SK-N-SH (cell line): ENCODE data around the gene ITGA5.

Experiments
- CHD2 ChIP-seq: fragments of 150-350 bp; IDR thresholded peaks from 2 replicates; pipeline ENCODE4 v1.6.1; 2018; ENCODE audit warnings: low read length; ENCODE audit not compliant: partially characterized antibody
- CTCF ChIP-seq: fragments of 200-600 bp; sonication (generic); IDR thresholded peaks from 2 replicates; pipeline ENCODE4 v1.6.1; 2017; ENCODE audit warnings: antibody characterized with exemption, mild to moderate bottlenecking, moderate library complexity
- MEF2A ChIP-seq: IDR thresholded peaks from 2 replicates; pipeline ENCODE4 v1.4.0; 2012; ENCODE audit warnings: low read depth, borderline replicate concordance

GRCh38 chr12:54409267-54409666 is 9.8 kb downstream of the ITGA5 start:
- TF ChIP-seq MEF2A (no peak), CTCF (no peak), CHD2 (no peak)
